Esophagus muscularis mucosa (tissue), 4 donors: ENCODE data around the gene CTNNA2. TPM values are rescaled to one million over a fixed set of nuclear protein-coding genes. Genes with fewer than 3 reads are reported as not detected.

Experiments
- DNase-seq: peaks from one replicate; pipeline ENCODE4 v3.0.0-alpha.2; 2017; ENCODE audit errors: extremely low spot score
- H3K27ac ChIP-seq, 4 donors: fragments of 200-600 bp; sonication (generic); replicated peaks in 1 of 4; 1 replicate in 3 of 4; 2 replicates in 1 of 4; pipeline ENCODE4 v1.5.1; 2016 to 2019; ENCODE audit warnings: mild to moderate bottlenecking in 1 of 4
- H3K27me3 ChIP-seq, 4 donors: fragments of 200-600 bp; sonication (generic); one replicate each; pipeline versions ENCODE4 v1.5.1 to v1.6.0; 2016 to 2019
- H3K36me3 ChIP-seq, 4 donors: fragments of 200-600 bp; sonication (generic); one replicate each; pipeline ENCODE4 v1.5.1; 2016 to 2019
- H3K4me1 ChIP-seq, 4 donors: fragments of 200-600 bp; sonication (generic); one replicate each; pipeline ENCODE4 v1.5.1; 2016 to 2019
- H3K4me3 ChIP-seq, 4 donors: fragments of 200-600 bp; sonication (generic); 1 replicate in 2 of 4; 2 replicates in 2 of 4; pipeline ENCODE4 v1.5.1; 2016 to 2019; ENCODE audit warnings: mild to moderate bottlenecking in 4 of 4, moderate library complexity in 1 of 4
- H3K9me3 ChIP-seq, 4 donors: fragments of 200-600 bp; sonication (generic); 1 replicate in 3 of 4; 2 replicates in 1 of 4; pipeline ENCODE4 v1.5.1; 2016 to 2019
- CTCF ChIP-seq, 3 experiments: fragments of 200-600 bp in 2 of 3; fragments of 450-650 bp in 1 of 3; sonication (generic) in 2 of 3; IDR thresholded peaks; one replicate each; pipeline ENCODE4 v1.5.1; 2017 to 2019; ENCODE audit warnings: antibody characterized with exemption in 3 of 3, mild to moderate bottlenecking in 2 of 3, moderate library complexity in 1 of 3
- EP300 ChIP-seq: sonication (generic); formaldehyde crosslinking; IDR thresholded peaks from one replicate; pipeline ENCODE4 v1.6.1; 2017; ENCODE audit warnings: antibody characterized with exemption
- POLR2A ChIP-seq: fragments of 450-650 bp; IDR thresholded peaks from one replicate; pipeline ENCODE4 v1.6.1; 2017; ENCODE audit warnings: antibody characterized with exemption, moderate library complexity, mild to moderate bottlenecking, low read depth
- POLR2AphosphoS5 ChIP-seq, 2 donors: sonication (generic); formaldehyde crosslinking; IDR thresholded peaks; one replicate each; pipeline ENCODE4 v1.6.1; 2017; ENCODE audit warnings: antibody characterized with exemption in 2 of 2
- WGBS: methylation state at CpG from one replicate; pipeline ENCODE4 v1.1.5; 2018; 5-methylcytosine and 5-hydroxymethylcytosine counted together
- intact Hi-C: fragments of 100-400 bp; cut with DNase I; formaldehyde crosslinking; loops from one replicate; pipeline ENCODE4 v1.15.1; 2023
- total RNA-seq, 4 donors: library from RNA; depleted of rRNA; stranded (reverse); fragments of >200 nt; gene quantifications; one replicate each; pipeline versions ENCODE4 v1.1.0 to v1.2.1, GENCODE V29; 2016

CTNNA2 gene
- total RNA-seq, 4 donors from 2014 or later, result 0.42 to 2.5 (median 1.1) TPM

- TF ChIP-seq POLR2A (no peak), EP300 (no peak), CTCF (IDR thresholded peaks at IDR 0.05) (peak; percentile 55 to 63 (median 61)), POLR2AphosphoS5 (IDR thresholded peaks at IDR 0.05) (no peak)
- intact Hi-C loops, result no loop called here
- no peak overlapping the region for H3K27ac ChIP-seq
- H3K9me3 ChIP-seq, result no peaks in the 10 kb centered on the region
- H3K4me3 ChIP-seq, result no peak overlapping the region
- H3K4me1 ChIP-seq, result no peaks in the 10 kb centered on the region
- WGBS, result 36% methylated on average over 7 of the region's 7 CpGs
- DNase-seq, result no peak
- H3K27me3 ChIP-seq, result peaks cover 0 to 7% (median 0%) of the 10 kb centered on the region in 4 donors
- H3K36me3 ChIP-seq, result no peaks in the 10 kb centered on the region
These were observed 375.0 kb downstream of the CTNNA2 start for GRCh38 chr2:79887747-79888374.

GRCh38 chr2:79892123-79892522 lies 379.3 kb downstream of the CTNNA2 start:
- WGBS, result 85% methylated on average over 2 of the region's 2 CpGs
- H3K27me3 ChIP-seq, result peaks cover 0 to 4% (median 0%) of the 10 kb centered on the region in 4 donors
- no peaks in the 10 kb centered on the region for H3K9me3 ChIP-seq
- intact Hi-C loops, result no loop called here
- no peak overlapping the region for H3K27ac ChIP-seq
- TF ChIP-seq CTCF (IDR thresholded peaks at IDR 0.05) (no peak), POLR2AphosphoS5 (IDR thresholded peaks at IDR 0.05) (no peak), EP300 (no peak), POLR2A (no peak)
- H3K4me1 ChIP-seq, result no peaks in the 10 kb centered on the region
- no peak overlapping the region for H3K4me3 ChIP-seq
- DNase-seq, result no peak
- no peaks in the 10 kb centered on the region for H3K36me3 ChIP-seq

- H3K27ac ChIP-seq, result no peak overlapping the region
- H3K36me3 ChIP-seq, result no peaks in the 10 kb centered on the region
- intact Hi-C loops, result no loop called here
- DNase-seq, result no peak
- no peaks in the 10 kb centered on the region for H3K4me1 ChIP-seq
- WGBS, result 72% methylated on average over 4 of the region's 4 CpGs
- H3K27me3 ChIP-seq, result peaks cover 0 to 9% (median 0%) of the 10 kb centered on the region in 4 donors
- no peak overlapping the region for H3K4me3 ChIP-seq
- TF ChIP-seq POLR2AphosphoS5 (IDR thresholded peaks at IDR 0.05) (no peak), CTCF (IDR thresholded peaks at IDR 0.05) (no peak), EP300 (no peak), POLR2A (no peak)
- H3K9me3 ChIP-seq, result no peaks in the 10 kb centered on the region
These were observed 386.3 kb downstream of the CTNNA2 start for GRCh38 chr2:79899196-79899595.

GRCh38 chr2:79901161-79901560 lies 388.3 kb downstream of the CTNNA2 start:
- H3K27me3 ChIP-seq, result peaks cover 0 to 9% (median 0%) of the 10 kb centered on the region in 4 donors
- no peaks in the 10 kb centered on the region for H3K4me1 ChIP-seq
- H3K4me3 ChIP-seq, result no peak overlapping the region
- no peaks in the 10 kb centered on the region for H3K9me3 ChIP-seq
- intact Hi-C loops, result no loop called here
- no peaks in the 10 kb centered on the region for H3K36me3 ChIP-seq
- no peak overlapping the region for H3K27ac ChIP-seq
- DNase-seq, result no peak
- TF ChIP-seq CTCF (IDR thresholded peaks at IDR 0.05) (no peak), POLR2A (no peak), EP300 (no peak), POLR2AphosphoS5 (IDR thresholded peaks at IDR 0.05) (no peak)
